GM12878 (cell line): ENCODE data around the gene TBCK.

Experiments used
- EGR1 ChIP-seq, 2 experiments: IDR thresholded peaks; 1 replicate in 1 of 2; 2 replicates in 1 of 2; pipeline ENCODE4 v1.6.1; 2011 to 2012; ENCODE audit warnings: low read depth in 2 of 2, low read length in 2 of 2, borderline replicate concordance in 1 of 2, mild to moderate bottlenecking in 1 of 2, moderate library complexity in 1 of 2
- MAX ChIP-seq: IDR thresholded peaks from 2 replicates; pipeline ENCODE4 v1.6.1; 2012; ENCODE audit warnings: low read depth, low read length, improper control_type of control experiment
- NFYB ChIP-seq: IDR thresholded peaks from 2 replicates; pipeline ENCODE4 v1.6.1; 2011; ENCODE audit warnings: low read depth, mild to moderate bottlenecking, low read length, improper control_type of control experiment, moderate library complexity; ENCODE audit not compliant: insufficient read depth
- NRF1 ChIP-seq: conservative IDR thresholded peaks from 2 replicates; pipeline ENCODE4 v1.6.1; 2011; ENCODE audit warnings: mild to moderate bottlenecking, low read depth, low read length, improper control_type of control experiment
- POLR2A ChIP-seq: IDR thresholded peaks from 2 replicates; pipeline ENCODE4 v1.6.1; 2011; ENCODE audit warnings: low read depth, mild to moderate bottlenecking, low read length
- POLR2AphosphoS5 ChIP-seq: IDR thresholded peaks from 2 replicates; pipeline ENCODE4 v1.6.1; 2011; ENCODE audit warnings: mild to moderate bottlenecking, low read length, inconsistent platforms

- TF ChIP-seq EGR1 (IDR thresholded peaks at IDR 0.05; ENCODE audit: borderline replicate concordance in 1 of 2, low read depth in 2 of 2, low read length in 2 of 2) (no peak), MAX (no peak), POLR2A (no peak), NFYB (no peak), NRF1 (no peak), POLR2AphosphoS5 (no peak)
Measured at GRCh38 chr4:106051514-106051913, 264.5 kb downstream of the TBCK start.
